ENCODE results near the gene SLC43A1. TPM values are rescaled to one million over a fixed set of nuclear protein-coding genes. Genes with fewer than 3 reads are reported as not detected.

The SLC43A1 gene
- total RNA-seq, 4 donors from 2014 or later, result 13.1 to 48.4 (median 22.5) TPM

DNA sequence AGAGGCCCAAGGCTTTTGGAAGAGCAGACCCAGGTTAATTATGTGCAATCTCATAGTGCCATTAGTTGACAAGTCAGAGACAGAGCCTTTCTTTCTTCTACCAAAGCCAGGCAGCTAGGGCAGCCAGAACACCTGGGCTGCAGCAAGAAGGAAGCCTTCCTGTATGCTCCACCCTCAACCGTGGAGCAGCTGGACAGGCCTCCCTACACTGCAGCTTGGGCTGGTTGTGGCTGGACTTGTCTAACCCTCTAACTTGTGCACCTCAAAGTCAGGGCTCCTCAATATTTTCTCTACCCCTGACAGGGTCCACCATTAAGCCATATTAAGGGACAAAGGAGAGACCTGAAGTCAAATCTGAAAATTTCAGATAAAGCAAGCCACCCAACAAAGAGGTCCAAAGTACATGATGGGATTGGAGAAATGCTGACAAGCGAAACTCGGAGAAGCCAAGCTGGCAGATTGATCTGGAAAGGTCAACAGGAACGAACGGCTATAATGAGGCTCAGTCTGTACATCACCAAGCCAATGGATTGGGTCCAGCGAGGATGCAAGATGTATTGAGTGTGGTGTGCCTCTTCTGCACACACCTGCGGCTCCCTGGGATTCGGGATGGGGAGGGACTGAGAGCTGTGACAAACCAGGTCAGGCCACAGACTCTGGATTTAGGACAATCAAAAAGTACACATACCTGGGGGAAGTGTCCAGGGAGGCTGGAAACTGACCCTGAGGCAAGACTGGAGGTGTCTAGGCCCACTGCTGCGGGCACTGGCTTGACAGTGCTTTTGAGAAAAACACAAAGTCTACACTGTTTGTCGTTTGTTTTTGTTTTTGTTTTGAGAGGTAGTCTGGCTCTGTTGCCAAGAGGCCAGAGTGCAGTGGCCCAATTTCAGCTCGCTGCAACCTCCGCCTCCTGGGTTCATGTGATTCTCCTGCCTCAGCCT lies 76.9 kb downstream of the SLC43A1 start:
- TF ChIP-seq CTCF (IDR thresholded peaks at IDR 0.05) (no peak), POLR2A (IDR thresholded peaks at IDR 0.05) (no peak)
- no peaks in the 10 kb centered on the region for H3K27me3 ChIP-seq
- H3K4me1 ChIP-seq, result no peaks in the 10 kb centered on the region
- no peak overlapping the region for H3K4me3 ChIP-seq
- no peak overlapping the region for H3K27ac ChIP-seq
- intact Hi-C loops (cut with DNase I; ENCODE audit: low total_unique reads), result no loop called here
- DNase-seq, result no peak
- no peaks in the 10 kb centered on the region for H3K9me3 ChIP-seq
- no peaks in the 10 kb centered on the region for H3K36me3 ChIP-seq

DNA sequence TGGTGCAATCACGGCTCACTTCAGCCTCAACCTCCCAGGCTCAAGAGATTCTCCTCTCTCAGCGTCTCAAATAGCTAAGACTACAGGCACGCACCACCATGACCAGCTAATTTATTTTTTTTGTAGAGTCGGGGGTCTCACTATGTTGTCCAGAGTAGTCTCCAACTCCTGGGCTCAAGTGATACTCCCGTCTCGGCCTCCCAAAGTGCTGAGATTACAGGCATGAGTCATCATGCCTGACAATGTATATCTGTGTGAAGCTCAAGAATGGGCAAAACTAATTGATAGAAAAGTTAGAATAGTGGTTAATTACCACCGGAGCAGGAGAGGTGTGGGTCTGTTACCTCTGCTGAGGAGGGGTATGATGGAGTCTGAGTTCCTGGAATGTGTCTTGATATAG lies 79.5 kb downstream of the SLC43A1 start:
- no peak overlapping the region for H3K27ac ChIP-seq
- no peaks in the 10 kb centered on the region for H3K9me3 ChIP-seq
- H3K4me1 ChIP-seq, result no peaks in the 10 kb centered on the region
- no peak overlapping the region for H3K4me3 ChIP-seq
- DNase-seq, result no peak
- intact Hi-C loops (cut with DNase I; ENCODE audit: low total_unique reads), result no loop called here
- no peaks in the 10 kb centered on the region for H3K36me3 ChIP-seq
- no peaks in the 10 kb centered on the region for H3K27me3 ChIP-seq
- no peak for TF ChIP-seq POLR2A (IDR thresholded peaks at IDR 0.05)
- TF ChIP-seq CTCF (IDR thresholded peaks at IDR 0.05), result no peak

DNA sequence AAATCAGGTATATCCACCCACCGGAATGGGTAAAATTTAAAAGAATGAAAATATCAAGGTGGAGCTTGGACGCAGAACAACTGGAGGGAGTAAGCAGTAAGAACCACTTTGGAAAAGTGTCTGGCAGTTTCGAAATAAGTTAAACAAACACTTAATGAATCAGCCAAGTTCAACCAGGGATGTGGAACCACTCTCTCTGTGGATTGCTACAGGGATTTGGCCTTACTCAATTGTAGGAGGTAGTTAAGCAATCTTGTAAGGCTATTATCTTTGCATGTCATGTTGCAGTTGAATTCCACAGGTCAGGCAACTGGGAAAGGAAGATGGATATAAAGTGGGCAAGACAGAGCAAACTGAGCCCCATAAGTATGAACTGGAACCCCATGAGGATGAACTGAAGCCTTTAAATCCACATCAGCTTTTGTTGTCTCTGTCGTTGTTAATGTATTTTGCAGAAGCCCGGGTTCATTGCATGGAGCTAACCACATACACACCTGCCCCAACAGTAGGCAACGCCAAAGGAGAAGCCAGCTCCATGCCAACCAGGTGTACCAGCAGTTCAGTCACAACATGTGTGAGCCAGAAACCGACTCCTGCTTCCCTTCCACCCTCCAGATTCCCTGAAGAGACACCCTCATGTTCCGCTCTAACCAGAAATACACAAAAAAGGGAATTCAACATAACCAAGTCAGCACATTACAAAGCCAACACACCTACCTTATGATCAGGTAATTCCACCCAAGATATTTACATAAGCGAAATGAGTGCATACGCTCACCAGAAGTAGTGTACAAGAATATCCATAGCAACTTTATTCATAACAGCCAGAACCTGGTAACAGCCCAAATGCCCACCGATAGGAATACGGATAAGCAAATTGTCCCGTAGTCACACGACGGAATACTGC lies 80.6 kb downstream of the SLC43A1 start:
- no peak for DNase-seq
- TF ChIP-seq POLR2A (IDR thresholded peaks at IDR 0.05), result no peak
- no peak for TF ChIP-seq CTCF (IDR thresholded peaks at IDR 0.05)
- Histone ChIP-seq H3K27me3 (no peaks in the 10 kb centered on the region), H3K36me3 (no peaks in the 10 kb centered on the region), H3K4me3 (no peak overlapping the region), H3K4me1 (no peaks in the 10 kb centered on the region), H3K9me3 (no peaks in the 10 kb centered on the region), H3K27ac (no peak overlapping the region)
- intact Hi-C loops (cut with DNase I; ENCODE audit: low total_unique reads), result no loop called here

Small RNAs within 50 kb of the gene (small RNA-seq; reads per million reads assigned to genes)
- gene RN7SL605P (not detected), gene RNA5SP341 (not detected)

Other genes with a start within 250 kb of the SLC43A1 start
- gene TNKS1BP1, start 190.8 kb downstream of the SLC43A1 start, total RNA-seq, result 100 to 1,000 TPM in 1 of 4 donors, 10 to 100 TPM in 3; 22.5 to 269 (median 70.8) TPM
- gene SSRP1, start 179.8 kb downstream of the SLC43A1 start, total RNA-seq, result 100 to 1,000 TPM in 1 of 4 donors, 10 to 100 TPM in 3; 29.4 to 115 (median 75.3) TPM
- under 1 TPM in 1 of 4 donors, not detected in 3; 0.69 TPM for gene P2RX3, start 177.3 kb downstream of the SLC43A1 start, total RNA-seq
- gene PRG3, start 134.6 kb downstream of the SLC43A1 start, total RNA-seq, result not detected
- gene PRG2, start 125.1 kb downstream of the SLC43A1 start, total RNA-seq, result under 1 TPM in 1 of 4 donors, not detected in 3; 0.21 TPM
- gene SLC43A3, start 88.6 kb downstream of the SLC43A1 start, total RNA-seq, result 100 to 1,000 TPM in 2 of 4 donors, 10 to 100 TPM in 2; 44.1 to 333 (median 102) TPM
- gene RTN4RL2, start 55.2 kb downstream of the SLC43A1 start, total RNA-seq, result 1 to 10 TPM in 1 of 4 donors, not detected in 3; 1.7 TPM
- gene TIMM10, start 15.1 kb upstream of the SLC43A1 start, total RNA-seq, result 10 to 100 TPM in 3 of 4 donors, 1 to 10 TPM in 1; 7.7 to 47.4 (median 19.6) TPM
- not detected for gene SMTNL1, start 21.9 kb upstream of the SLC43A1 start, total RNA-seq
- gene UBE2L6, start 52.0 kb upstream of the SLC43A1 start, total RNA-seq, result 10 to 100 TPM; 28.3 to 87.9 (median 84.2) TPM
- gene SERPING1, start 82.0 kb upstream of the SLC43A1 start, total RNA-seq, result 100 to 1,000 TPM in 3 of 4 donors, 10 to 100 TPM in 1; 39.3 to 742 (median 362) TPM
- gene YPEL4, start 134.2 kb upstream of the SLC43A1 start, total RNA-seq, result 1 to 10 TPM in 3 of 4 donors, under 1 TPM in 1; 0.26 to 7.6 (median 2.7) TPM
- 10 to 100 TPM in 2 of 4 donors, 1 to 10 TPM in 2; 3.1 to 24.4 (median 12.2) TPM for gene CLP1, start 142.1 kb upstream of the SLC43A1 start, total RNA-seq
- gene ZDHHC5, start 152.4 kb upstream of the SLC43A1 start, total RNA-seq, result 10 to 100 TPM; 27.2 to 50.6 (median 34.6) TPM
- 10 to 100 TPM in 1 of 4 donors, 1 to 10 TPM in 3; 5.9 to 11.3 (median 9.1) TPM for gene MED19, start 196.5 kb upstream of the SLC43A1 start, total RNA-seq
- gene TMX2, start 196.9 kb upstream of the SLC43A1 start, total RNA-seq, result 10 to 100 TPM; 23.3 to 62.1 (median 49.8) TPM
- gene SELENOH, start 225.8 kb upstream of the SLC43A1 start, total RNA-seq, result 100 to 1,000 TPM in 2 of 4 donors, 10 to 100 TPM in 2; 78.3 to 475 (median 105) TPM
- gene BTBD18, start 236.1 kb upstream of the SLC43A1 start, total RNA-seq, result not detected
- gene CTNND1, start 246.1 kb upstream of the SLC43A1 start, total RNA-seq, result 100 to 1,000 TPM in 3 of 4 donors, 10 to 100 TPM in 1; 54.1 to 226 (median 166) TPM